H1 (cell line): Measurements from ENCODE around the gene MGAT5.

Experiments
- BACH1 ChIP-seq: IDR thresholded peaks from 2 replicates; pipeline ENCODE4 v1.6.1; 2012; ENCODE audit warnings: low read length, improper control_type of control experiment
- BRCA1 ChIP-seq: IDR thresholded peaks from 2 replicates; pipeline ENCODE4 v1.6.1; 2012; ENCODE audit warnings: low read depth, low read length, improper control_type of control experiment
- EP300 ChIP-seq, 2 experiments: IDR thresholded peaks; 1 replicate in 1 of 2; 2 replicates in 1 of 2; pipeline ENCODE4 v1.6.1; 2011 to 2012; ENCODE audit warnings: low read depth in 2 of 2, low read length in 2 of 2, mild to moderate bottlenecking in 2 of 2, borderline replicate concordance in 1 of 2, inconsistent platforms in 1 of 2, moderate library complexity in 1 of 2
- FOSL1 ChIP-seq: IDR thresholded peaks from 2 replicates; pipeline ENCODE4 v1.6.1; 2011; ENCODE audit warnings: mild to moderate bottlenecking, low read depth, low read length, moderate library complexity; ENCODE audit not compliant: insufficient read depth
- JUN ChIP-seq: IDR thresholded peaks from 2 replicates; pipeline ENCODE4 v1.6.1; 2011; ENCODE audit warnings: low read depth, mild to moderate bottlenecking, improper control_type of control experiment, low read length
- NRF1 ChIP-seq: IDR thresholded peaks from 2 replicates; pipeline ENCODE4 v1.6.1; 2011; ENCODE audit warnings: mild to moderate bottlenecking, low read depth, low read length, improper control_type of control experiment
- POLR2A ChIP-seq, 2 experiments: IDR thresholded peaks; 1 replicate in 1 of 2; 2 replicates in 1 of 2; pipeline ENCODE4 v1.6.1; 2011; ENCODE audit warnings: low read depth in 2 of 2, low read length in 2 of 2, mild to moderate bottlenecking in 2 of 2; ENCODE audit errors: control extremely low read depth in 1 of 2
- RFX5 ChIP-seq: IDR thresholded peaks from 2 replicates; pipeline ENCODE4 v1.6.1; 2011; ENCODE audit warnings: low read depth, low read length, improper control_type of control experiment, borderline replicate concordance
- RNF2 ChIP-seq: fragments of 200-900, 300-1000 bp; sonication (generic); IDR thresholded peaks from 2 replicates; pipeline ENCODE4 v1.7.1; 2016; ENCODE audit warnings: borderline replicate concordance, low read depth, mild to moderate bottlenecking, antibody characterized with exemption, low read length; ENCODE audit not compliant: poor library complexity, severe bottlenecking; ENCODE audit errors: missing control alignments
- RXRA ChIP-seq: IDR thresholded peaks from 2 replicates; pipeline ENCODE4 v1.6.1; 2011; ENCODE audit warnings: low read depth, mild to moderate bottlenecking, low read length, moderate library complexity; ENCODE audit not compliant: insufficient read depth
- SIRT6 ChIP-seq: IDR thresholded peaks from one replicate; pipeline ENCODE4 v1.7.1; 2012; ENCODE audit warnings: low read length, inconsistent platforms
- SUZ12 ChIP-seq: fragments of 200-600 bp; sonication (generic); IDR thresholded peaks from 2 replicates; pipeline ENCODE4 v1.6.1; 2012; ENCODE audit warnings: mild to moderate bottlenecking, inconsistent platforms, low read length, moderate library complexity, mixed read lengths
- TF ChIP-seq, protein P1 (sequence below), 3 experiments: IDR thresholded peaks; 1 replicate in 2 of 3; 2 replicates in 1 of 3; pipeline versions ENCODE4 v1.5.1 to v1.6.1; 2011; ENCODE audit warnings: low read length in 3 of 3, mild to moderate bottlenecking in 3 of 3, inconsistent platforms in 2 of 3, low read depth in 1 of 3, moderate library complexity in 1 of 3; ENCODE audit not compliant: insufficient read depth in 1 of 3; ENCODE audit errors: control extremely low read depth in 1 of 3
- TF ChIP-seq, protein P2 (sequence below): IDR thresholded peaks from 2 replicates; pipeline ENCODE4 v1.6.1; 2012; ENCODE audit warnings: inconsistent platforms

GRCh38 chr2:134338208-134338607 lies 84.3 kb downstream of the MGAT5 start:
- TF ChIP-seq, protein P1, sequence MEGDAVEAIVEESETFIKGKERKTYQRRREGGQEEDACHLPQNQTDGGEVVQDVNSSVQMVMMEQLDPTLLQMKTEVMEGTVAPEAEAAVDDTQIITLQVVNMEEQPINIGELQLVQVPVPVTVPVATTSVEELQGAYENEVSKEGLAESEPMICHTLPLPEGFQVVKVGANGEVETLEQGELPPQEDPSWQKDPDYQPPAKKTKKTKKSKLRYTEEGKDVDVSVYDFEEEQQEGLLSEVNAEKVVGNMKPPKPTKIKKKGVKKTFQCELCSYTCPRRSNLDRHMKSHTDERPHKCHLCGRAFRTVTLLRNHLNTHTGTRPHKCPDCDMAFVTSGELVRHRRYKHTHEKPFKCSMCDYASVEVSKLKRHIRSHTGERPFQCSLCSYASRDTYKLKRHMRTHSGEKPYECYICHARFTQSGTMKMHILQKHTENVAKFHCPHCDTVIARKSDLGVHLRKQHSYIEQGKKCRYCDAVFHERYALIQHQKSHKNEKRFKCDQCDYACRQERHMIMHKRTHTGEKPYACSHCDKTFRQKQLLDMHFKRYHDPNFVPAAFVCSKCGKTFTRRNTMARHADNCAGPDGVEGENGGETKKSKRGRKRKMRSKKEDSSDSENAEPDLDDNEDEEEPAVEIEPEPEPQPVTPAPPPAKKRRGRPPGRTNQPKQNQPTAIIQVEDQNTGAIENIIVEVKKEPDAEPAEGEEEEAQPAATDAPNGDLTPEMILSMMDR (IDR thresholded peaks at IDR 0.05; ENCODE audit: control extremely low read depth in 1 of 3, insufficient read depth in 1 of 3, low read depth in 1 of 3, low read length in 3 of 3) = no peak
- TF ChIP-seq EP300 (IDR thresholded peaks at IDR 0.05; ENCODE audit: borderline replicate concordance in 1 of 2, low read depth in 2 of 2, low read length in 2 of 2) = no peak
- TF ChIP-seq RFX5 = no peak
- TF ChIP-seq RXRA = no peak
- TF ChIP-seq, protein P2, sequence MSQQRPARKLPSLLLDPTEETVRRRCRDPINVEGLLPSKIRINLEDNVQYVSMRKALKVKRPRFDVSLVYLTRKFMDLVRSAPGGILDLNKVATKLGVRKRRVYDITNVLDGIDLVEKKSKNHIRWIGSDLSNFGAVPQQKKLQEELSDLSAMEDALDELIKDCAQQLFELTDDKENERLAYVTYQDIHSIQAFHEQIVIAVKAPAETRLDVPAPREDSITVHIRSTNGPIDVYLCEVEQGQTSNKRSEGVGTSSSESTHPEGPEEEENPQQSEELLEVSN = no peak
- TF ChIP-seq RNF2 = no peak
- no peak for TF ChIP-seq BACH1
- TF ChIP-seq BRCA1 = no peak
- no peak for TF ChIP-seq JUN
- no peak for TF ChIP-seq FOSL1
- TF ChIP-seq SIRT6 = no peak
- TF ChIP-seq SUZ12 = no peak
- no peak for TF ChIP-seq POLR2A (IDR thresholded peaks at IDR 0.05; ENCODE audit: control extremely low read depth in 1 of 2, low read depth in 2 of 2, low read length in 2 of 2)
- TF ChIP-seq NRF1 = no peak
